OCI-LY7 (cell line): ENCODE data around the gene CDC42BPA. TPM values are rescaled to one million over a fixed set of nuclear protein-coding genes. Genes with fewer than 3 reads are reported as not detected.

ENCODE experiments used
- BruUV-seq: library from RNA; stranded (reverse); fragments of 400-500 nt; replicated peaks from 2 replicates; lab custom pipeline; 2021; lab: Mats Ljungman, UMichigan
- CTCF ChIA-PET: fragments of 300-600 bp; sonication (Branson Sonifier 250); formaldehyde crosslinking; loops from one replicate; lab custom pipeline; 2022; ENCODE audit warnings: antibody characterized with exemption; ENCODE audit not compliant: unreplicated experiment; lab: Charles Lee
- POLR2A ChIA-PET: fragments of 300-600 bp; sonication (Branson Sonifier 250); formaldehyde crosslinking; loops from one replicate; lab custom pipeline; 2022; ENCODE audit warnings: antibody characterized with exemption; lab: Charles Lee
- DNase-seq: peaks from one replicate; pipeline ENCODE4 v3.0.0-alpha.2; 2015; ENCODE audit warnings: low spot score
- H2AFZ ChIP-seq: fragments of 200-600 bp; sonication (generic), shearing (Covaris generic); 2 replicates; pipeline ENCODE4 v1.6.1; 2014; ENCODE audit warnings: mild to moderate bottlenecking, antibody characterized with exemption, low read length, moderate library complexity
- H3K27ac ChIP-seq: fragments of 200-600 bp; sonication (generic); 2 replicates; pipeline ENCODE4 v1.5.1; 2014; ENCODE audit warnings: mixed run types, low read depth, mild to moderate bottlenecking, moderate library complexity, low read length, inconsistent platforms; ENCODE audit not compliant: poor library complexity, severe bottlenecking
- H3K36me3 ChIP-seq: fragments of 200-600 bp; sonication (generic); 2 replicates; pipeline ENCODE4 v1.6.1; 2014; ENCODE audit warnings: mild to moderate bottlenecking, antibody characterized with exemption, low read length, moderate library complexity, mixed read lengths; ENCODE audit not compliant: insufficient read depth
- H3K4me1 ChIP-seq: fragments of 200-600 bp; sonication (generic); 2 replicates; pipeline ENCODE4 v1.5.1; 2014; ENCODE audit warnings: mild to moderate bottlenecking, low read length; ENCODE audit not compliant: insufficient read depth, poor library complexity, severe bottlenecking
- H3K4me2 ChIP-seq: fragments of 200-600 bp; sonication (generic); 2 replicates; pipeline ENCODE4 v1.6.1; 2014; ENCODE audit warnings: mild to moderate bottlenecking, low read length
- H3K4me3 ChIP-seq: fragments of 200-600 bp; sonication (generic); 2 replicates; pipeline ENCODE4 v1.5.1; 2014; ENCODE audit warnings: mild to moderate bottlenecking, low read depth, low read length; ENCODE audit not compliant: poor library complexity, severe bottlenecking
- H3K79me2 ChIP-seq: fragments of 200-600 bp; sonication (generic); 2 replicates; pipeline ENCODE4 v1.6.1; 2016; ENCODE audit warnings: low read depth, mild to moderate bottlenecking, low read length, moderate library complexity, mixed read lengths; ENCODE audit not compliant: insufficient read depth
- H3K9me2 ChIP-seq: fragments of 200-600 bp; sonication (generic); 2 replicates; pipeline ENCODE4 v1.6.1; 2016; ENCODE audit warnings: mild to moderate bottlenecking, low read length, mixed read lengths; ENCODE audit not compliant: insufficient read depth
- H3K9me3 ChIP-seq: fragments of 200-600 bp; sonication (generic); 2 replicates; pipeline ENCODE4 v1.6.1; 2014; ENCODE audit warnings: mild to moderate bottlenecking, mixed run types, low read length, mixed read lengths
- H4K20me1 ChIP-seq: fragments of 200-600 bp; sonication (generic); 2 replicates; pipeline ENCODE4 v1.6.1; 2014; ENCODE audit warnings: mild to moderate bottlenecking, antibody characterized with exemption, low read length, moderate library complexity, mixed read lengths; ENCODE audit not compliant: insufficient read depth
- CTCF ChIP-seq: fragments of 200-600 bp; sonication (generic); conservative IDR thresholded peaks from 2 replicates; pipeline ENCODE4 v1.5.1; 2014; ENCODE audit warnings: mild to moderate bottlenecking, antibody characterized with exemption, low read length, moderate library complexity, mixed read lengths
- EZH2phosphoT487 ChIP-seq: fragments of 200-600 bp; sonication (generic); IDR thresholded peaks from 2 replicates; pipeline ENCODE4 v1.6.1; 2018; ENCODE audit warnings: low read depth, borderline replicate concordance, mild to moderate bottlenecking, mixed run types, antibody characterized with exemption, low read length, moderate library complexity, mixed read lengths
- intact Hi-C: fragments of 100-400 bp; cut with micrococcal nuclease; formaldehyde crosslinking; loops from one replicate; pipeline ENCODE4 v1.10.0; 2022; ENCODE audit not compliant: unreplicated experiment
- total RNA-seq, 2 experiments: library from RNA; depleted of rRNA in 1 of 2; stranded (reverse); fragments of >200 nt in 1 of 2; shearing (Covaris generic) in 1 of 2; gene quantifications; 2 replicates each; pipeline ENCODE4 v1.2.3, GENCODE V29; 2014 to 2022

Gene CDC42BPA
- total RNA-seq, 2 experiments from 2014 or later: not detected

GRCh38 chr1:227161470-227161869 lies 156.8 kb downstream of the CDC42BPA start:
- intact Hi-C loops: no loop called here
- POLR2A ChIA-PET: interaction anchor here (0.8 kb wide), 1 partner anchor 12 kb away, joined by 3 read pairs; no protein-coding TSS in a partner anchor
- Histone ChIP-seq H2AFZ (no peak overlapping the region), H3K4me1 (no peaks in the 10 kb centered on the region), H3K9me2 (no peaks in the 10 kb centered on the region), H3K79me2 (no peaks in the 10 kb centered on the region), H3K4me2 (no peak overlapping the region), H4K20me1 (no peaks in the 10 kb centered on the region), H3K9me3 (no peaks in the 10 kb centered on the region), H3K36me3 (no peaks in the 10 kb centered on the region), H3K4me3 (no peak overlapping the region), H3K27ac (no peak overlapping the region)
- CTCF ChIA-PET: no interaction called here
- no peak for DNase-seq
- no TSS peak for BruUV-seq
- TF ChIP-seq CTCF (no peak), EZH2phosphoT487 (no peak)

GRCh38 chr1:227156520-227156919 lies 161.8 kb downstream of the CDC42BPA start:
- DNase-seq: no peak
- Histone ChIP-seq H3K36me3 (no peaks in the 10 kb centered on the region), H3K9me3 (no peaks in the 10 kb centered on the region), H3K27ac (no peak overlapping the region), H3K4me1 (no peaks in the 10 kb centered on the region), H3K4me2 (no peak overlapping the region), H3K79me2 (no peaks in the 10 kb centered on the region), H2AFZ (no peak overlapping the region), H4K20me1 (no peaks in the 10 kb centered on the region), H3K9me2 (no peaks in the 10 kb centered on the region), H3K4me3 (no peak overlapping the region)
- TF ChIP-seq EZH2phosphoT487 (no peak), CTCF (no peak)
- CTCF ChIA-PET: no interaction called here
- POLR2A ChIA-PET: no interaction called here
- no TSS peak for BruUV-seq
- intact Hi-C loops: no loop called here

- no peaks in the 10 kb centered on the region for H3K9me2 ChIP-seq
- TF ChIP-seq EZH2phosphoT487 (no peak), CTCF (no peak)
Observed at GRCh38 chr1:227155688-227156087, 162.6 kb downstream of the CDC42BPA start.

More at GRCh38 chr1:227155688-227156087, 162.6 kb downstream of the CDC42BPA start:
- DNase-seq: no peak
- Histone ChIP-seq H3K79me2 (no peaks in the 10 kb centered on the region), H4K20me1 (no peaks in the 10 kb centered on the region), H3K9me3 (no peaks in the 10 kb centered on the region), H3K4me3 (no peak overlapping the region), H3K4me2 (no peak overlapping the region), H3K27ac (no peak overlapping the region), H3K36me3 (no peaks in the 10 kb centered on the region), H3K4me1 (no peaks in the 10 kb centered on the region), H2AFZ (no peak overlapping the region)
- ChIA-PET POLR2A (no interaction called here), CTCF (no interaction called here)
- no TSS peak for BruUV-seq
- intact Hi-C loops: no loop called here
